Activated T-helper 2 cell treated with anti-CD3 and anti-CD28 coated beads, Interferon-gamma antibody, Interleukin-2, Interleukin-4, amounts not matched to agents 10 μg/mL and 5 μg/mL and 100 μg/mL, durations not matched to agents 14 hours and 24 hours and 36 hours (primary cell): ENCODE measurements around the gene PVR. TPM values are rescaled to one million over a fixed set of nuclear protein-coding genes. Genes with fewer than 3 reads are reported as not detected.
"Not testable (repeated sequence)": the region's sequence is repeated elsewhere in the genome, so short reads cannot be mapped to it uniquely, and the experiment has no call there.

Experiments
- DNase-seq: peaks from one replicate; pipeline ENCODE4 v3.0.0; 2021; ENCODE audit warnings: low spot score
- H3K27ac Mint-ChIP-seq: one replicate; pipeline ENCODE4 v1.8.0; 2021; ENCODE audit warnings: mixed read lengths
- H3K27me3 Mint-ChIP-seq: one replicate; pipeline ENCODE4 v1.8.0; 2021; ENCODE audit warnings: low read depth, mixed read lengths
- H3K36me3 Mint-ChIP-seq: one replicate; pipeline ENCODE4 v1.8.0; 2021; ENCODE audit warnings: low read depth, mixed read lengths
- H3K4me1 Mint-ChIP-seq: one replicate; pipeline ENCODE4 v1.8.0; 2021; ENCODE audit warnings: low read depth, mixed read lengths
- H3K4me3 Mint-ChIP-seq: one replicate; pipeline ENCODE4 v1.8.0; 2021; ENCODE audit warnings: low read depth, mild to moderate bottlenecking, moderate library complexity, mixed read lengths
- H3K9me3 Mint-ChIP-seq: one replicate; pipeline ENCODE4 v1.8.0; 2021; ENCODE audit warnings: mixed read lengths
- intact Hi-C: fragments of 100-400 bp; cut with micrococcal nuclease; formaldehyde crosslinking; loops from one replicate; pipeline ENCODE4 v1.15.1; 2023
- total RNA-seq: library from RNA; stranded (reverse); gene quantifications from 2 replicates; pipeline ENCODE4 v1.2.3, GENCODE V29; 2022

The PVR gene
- total RNA-seq, 1 donor from 2014 or later = 24.5 TPM

GRCh38 chr19:44673510-44673909, 29.8 kb downstream of the PVR start:
- H3K4me1 Mint-ChIP-seq = no peaks in the 10 kb centered on the region
- H3K27me3 Mint-ChIP-seq = no peaks in the 10 kb centered on the region
- no peaks in the 10 kb centered on the region for H3K9me3 Mint-ChIP-seq
- no peaks in the 10 kb centered on the region for H3K36me3 Mint-ChIP-seq
- no peak overlapping the region for H3K4me3 Mint-ChIP-seq
- DNase-seq = no peak
- intact Hi-C loops = no loop called here
- no peak overlapping the region for H3K27ac Mint-ChIP-seq

GRCh38 chr19:44675521-44675920, 31.8 kb downstream of the PVR start:
- no peaks in the 10 kb centered on the region for H3K9me3 Mint-ChIP-seq
- H3K4me3 Mint-ChIP-seq = no peak overlapping the region
- no peaks in the 10 kb centered on the region for H3K4me1 Mint-ChIP-seq
- intact Hi-C loops = no loop called here
- H3K27me3 Mint-ChIP-seq = no peaks in the 10 kb centered on the region
- DNase-seq = no peak
- H3K27ac Mint-ChIP-seq = no peak overlapping the region
- no peaks in the 10 kb centered on the region for H3K36me3 Mint-ChIP-seq

GRCh38 chr19:44677019-44677811, 33.5 kb downstream of the PVR start:
- DNase-seq = no peak
- Mint-ChIP-seq H3K9me3 (no peaks in the 10 kb centered on the region), H3K36me3 (no peaks in the 10 kb centered on the region), H3K27me3 (no peaks in the 10 kb centered on the region), H3K4me1 (no peaks in the 10 kb centered on the region), H3K4me3 (no peak overlapping the region), H3K27ac (no peak overlapping the region)
- intact Hi-C loops = no loop called here

- intact Hi-C loops = no loop called here
- H3K4me1 Mint-ChIP-seq = peaks cover 7% of the 10 kb centered on the region
- no peaks in the 10 kb centered on the region for H3K36me3 Mint-ChIP-seq
- no peaks in the 10 kb centered on the region for H3K27me3 Mint-ChIP-seq
- no peak for DNase-seq
- H3K9me3 Mint-ChIP-seq = no peaks in the 10 kb centered on the region
- no peak overlapping the region for H3K4me3 Mint-ChIP-seq
- no peak overlapping the region for H3K27ac Mint-ChIP-seq
Observed at GRCh38 chr19:44680536-44680935, 36.8 kb downstream of the PVR start.

- intact Hi-C loops = no loop called here
- H3K4me3 Mint-ChIP-seq = no peak overlapping the region
- H3K9me3 Mint-ChIP-seq = no peaks in the 10 kb centered on the region
- DNase-seq = no peak
- no peaks in the 10 kb centered on the region for H3K36me3 Mint-ChIP-seq
- peaks cover 7% of the 10 kb centered on the region for H3K4me1 Mint-ChIP-seq
- H3K27me3 Mint-ChIP-seq = no peaks in the 10 kb centered on the region
- no peak overlapping the region for H3K27ac Mint-ChIP-seq
Observed at GRCh38 chr19:44681992-44682790, 38.5 kb downstream of the PVR start.

- Mint-ChIP-seq H3K27ac (no peak overlapping the region), H3K4me3 (no peak overlapping the region), H3K4me1 (peaks cover 7% of the 10 kb centered on the region), H3K36me3 (no peaks in the 10 kb centered on the region), H3K27me3 (peaks cover 2% of the 10 kb centered on the region), H3K9me3 (no peaks in the 10 kb centered on the region)
- intact Hi-C loops = no loop called here
- DNase-seq = no peak
Observed at GRCh38 chr19:44682807-44683206, 39.1 kb downstream of the PVR start.

GRCh38 chr19:44683434-44684210, 39.9 kb downstream of the PVR start:
- H3K9me3 Mint-ChIP-seq = no peaks in the 10 kb centered on the region
- intact Hi-C loops = no loop called here
- DNase-seq = no peak
- H3K4me1 Mint-ChIP-seq = peaks cover 7% of the 10 kb centered on the region
- H3K36me3 Mint-ChIP-seq = no peaks in the 10 kb centered on the region
- H3K27ac Mint-ChIP-seq = no peak overlapping the region
- H3K4me3 Mint-ChIP-seq = no peak overlapping the region
- H3K27me3 Mint-ChIP-seq = peaks cover 3% of the 10 kb centered on the region

GRCh38 chr19:44684396-44684795, 40.7 kb downstream of the PVR start:
- intact Hi-C loops, H3K4me3 Mint-ChIP-seq, H3K27me3 Mint-ChIP-seq, H3K36me3 Mint-ChIP-seq, DNase-seq, H3K9me3 Mint-ChIP-seq, H3K27ac Mint-ChIP-seq: not testable (repeated sequence)
- H3K4me1 Mint-ChIP-seq = peaks cover 11% of the 10 kb centered on the region

GRCh38 chr19:44684892-44685863, 41.5 kb downstream of the PVR start:
- intact Hi-C loops = no loop called here
- Mint-ChIP-seq H3K4me1 (peaks cover 18% of the 10 kb centered on the region), H3K4me3 (no peak overlapping the region), H3K36me3 (no peaks in the 10 kb centered on the region), H3K9me3 (no peaks in the 10 kb centered on the region), H3K27me3 (peaks cover 3% of the 10 kb centered on the region), H3K27ac (no peak overlapping the region)
- no peak for DNase-seq

- no peak for DNase-seq
- Mint-ChIP-seq H3K4me1 (peaks cover 18% of the 10 kb centered on the region), H3K9me3 (no peaks in the 10 kb centered on the region), H3K27me3 (peaks cover 3% of the 10 kb centered on the region), H3K36me3 (no peaks in the 10 kb centered on the region), H3K27ac (no peak overlapping the region), H3K4me3 (no peak overlapping the region)
- intact Hi-C loops = no loop called here
Observed at GRCh38 chr19:44685877-44686276, 42.2 kb downstream of the PVR start.

- peaks cover 3% of the 10 kb centered on the region for H3K27me3 Mint-ChIP-seq
- H3K27ac Mint-ChIP-seq = no peak overlapping the region
- peaks cover 22% of the 10 kb centered on the region for H3K4me1 Mint-ChIP-seq
- no peaks in the 10 kb centered on the region for H3K9me3 Mint-ChIP-seq
- no peaks in the 10 kb centered on the region for H3K36me3 Mint-ChIP-seq
- no peak for DNase-seq
- intact Hi-C loops = no loop called here
- no peak overlapping the region for H3K4me3 Mint-ChIP-seq
Observed at GRCh38 chr19:44686896-44687295, 43.2 kb downstream of the PVR start.

- no peaks in the 10 kb centered on the region for H3K9me3 Mint-ChIP-seq
- no peaks in the 10 kb centered on the region for H3K36me3 Mint-ChIP-seq
- H3K4me1 Mint-ChIP-seq = peaks cover 32% of the 10 kb centered on the region
- DNase-seq = no peak
- peaks cover 3% of the 10 kb centered on the region for H3K27me3 Mint-ChIP-seq
- H3K27ac Mint-ChIP-seq = no peak overlapping the region
- intact Hi-C loops = loop anchor here (2.0 kb wide), 1 partner anchor 35 kb away; no protein-coding TSS in a partner anchor
- H3K4me3 Mint-ChIP-seq = no peak overlapping the region
Observed at GRCh38 chr19:44687888-44688287, 44.2 kb downstream of the PVR start.
